HepG2 (cell line): ENCODE data around the gene IRX3. TPM values are rescaled to one million over a fixed set of nuclear protein-coding genes. Genes with fewer than 3 reads are reported as not detected.

Source experiments
- DMAP1 ChIP-seq: IDR thresholded peaks from 2 replicates; pipeline ENCODE4 v1.6.1; 2016
- DR1 ChIP-seq: sonication (generic); formaldehyde crosslinking; IDR thresholded peaks from 2 replicates; pipeline ENCODE4 v1.8.0; 2021; ENCODE audit warnings: mild to moderate bottlenecking, missing genetic modification reagents, inconsistent platforms
- EP300 ChIP-seq, 3 experiments: sonication (generic) in 1 of 3; formaldehyde crosslinking in 1 of 3; IDR thresholded peaks; 2 replicates each; pipeline versions ENCODE4 v1.5.1 to v1.6.1; 2011 to 2020; ENCODE audit warnings: low read depth in 2 of 3, low read length in 2 of 3, borderline replicate concordance in 1 of 3, improper control_type of control experiment in 1 of 3, mild to moderate bottlenecking in 1 of 3, missing genetic modification reagents in 1 of 3, moderate library complexity in 1 of 3
- FOXK1 ChIP-seq: sonication (generic); formaldehyde crosslinking; IDR thresholded peaks from 2 replicates; pipeline ENCODE4 v1.4.0; 2020; ENCODE audit warnings: low read depth, missing genetic modification reagents, borderline replicate concordance
- FOXK2 ChIP-seq: fragments of 450-650 bp; IDR thresholded peaks from 2 replicates; pipeline ENCODE4 v1.6.1; 2016
- HNF4A ChIP-seq: sonication (generic); formaldehyde crosslinking; IDR thresholded peaks from 2 replicates; pipeline ENCODE4 v1.4.0; 2020; ENCODE audit warnings: missing genetic modification reagents
- KDM6A ChIP-seq: IDR thresholded peaks from 2 replicates; pipeline ENCODE4 v1.6.1; 2016; ENCODE audit warnings: low read depth
- LCORL ChIP-seq, 2 experiments: fragments of 450-650 bp in 1 of 2; sonication (generic) in 1 of 2; formaldehyde crosslinking in 1 of 2; IDR thresholded peaks; 2 replicates each; pipeline versions ENCODE4 v1.5.0 to v1.6.1; 2017 to 2020; ENCODE audit warnings: antibody characterized with exemption in 1 of 2, missing genetic modification reagents in 1 of 2
- NR2F6 ChIP-seq, 2 experiments: IDR thresholded peaks; 2 replicates each; pipeline ENCODE4 v1.6.1; 2016; ENCODE audit warnings: antibody characterized with exemption in 1 of 2, mild to moderate bottlenecking in 1 of 2
- SKI ChIP-seq: fragments of 450-650 bp; IDR thresholded peaks from one replicate; pipeline ENCODE4 v1.6.1; 2018; ENCODE audit warnings: mild to moderate bottlenecking; ENCODE audit not compliant: partially characterized antibody
- SMARCE1 ChIP-seq: fragments of 450-650 bp; IDR thresholded peaks from 2 replicates; pipeline ENCODE4 v1.6.1; 2017; ENCODE audit warnings: borderline replicate concordance
- SOX5 ChIP-seq: IDR thresholded peaks from 2 replicates; pipeline ENCODE4 v1.6.1; 2016; ENCODE audit warnings: borderline replicate concordance
- TBX2 ChIP-seq: sonication (generic); formaldehyde crosslinking; IDR thresholded peaks from 2 replicates; pipeline ENCODE4 v1.5.0; 2020; ENCODE audit warnings: missing genetic modification reagents, mild to moderate bottlenecking, borderline replicate concordance
- TRIM22 ChIP-seq: fragments of 450-650 bp; IDR thresholded peaks from 2 replicates; pipeline ENCODE4 v1.6.1; 2017
- ZBTB25 ChIP-seq: IDR thresholded peaks from 2 replicates; pipeline ENCODE4 v1.6.1; 2018; ENCODE audit warnings: missing genetic modification reagents
- ZBTB43 ChIP-seq: sonication (generic); formaldehyde crosslinking; conservative IDR thresholded peaks from 2 replicates; pipeline ENCODE4 v1.4.0; 2020; ENCODE audit warnings: missing genetic modification reagents
- ZKSCAN8 ChIP-seq: IDR thresholded peaks from 2 replicates; pipeline ENCODE4 v1.6.1; 2016; ENCODE audit warnings: borderline replicate concordance, missing genetic modification reagents, missing compliant biosample characterization
- ZNF205 ChIP-seq: IDR thresholded peaks from 2 replicates; pipeline ENCODE4 v1.6.1; 2018; ENCODE audit warnings: missing biosample characterization, missing genetic modification reagents
- ZNF615 ChIP-seq: sonication (generic); formaldehyde crosslinking; IDR thresholded peaks from 2 replicates; pipeline ENCODE4 v1.5.0; 2020; ENCODE audit warnings: mild to moderate bottlenecking, missing genetic modification reagents, borderline replicate concordance
- ZNF670 ChIP-seq: sonication (generic); formaldehyde crosslinking; IDR thresholded peaks from 2 replicates; pipeline ENCODE4 v1.8.0; 2022; ENCODE audit warnings: mild to moderate bottlenecking, missing genetic modification reagents, borderline replicate concordance
- ZNF792 ChIP-seq: IDR thresholded peaks from 2 replicates; pipeline ENCODE4 v1.6.1; 2016
- polyA plus RNA-seq, 8 experiments: library from polyadenylated mRNA; depleted of rRNA in 3 of 8; stranded (reverse) in 7 of 8; unstranded in 1 of 8; fragments of >200 nt; fragmentation: Illumina TruSeq in 4 of 8; extraction: Trizol in 4 of 8; gene quantifications; 2 replicates each; pipeline versions ENCODE4 v1.2.1 to v1.2.3, GENCODE V29; 2011 to 2016; ENCODE audit warnings: low read depth in 4 of 8, missing spikeins in 1 of 8, mixed read lengths in 1 of 8; ENCODE audit not compliant: insufficient read depth in 1 of 8
- total RNA-seq, 5 experiments: library from RNA; depleted of rRNA; stranded (reverse); fragments of >200 nt; fragmentation: Illumina TruSeq; extraction: Trizol; gene quantifications; 2 replicates each; pipeline ENCODE4 v1.2.3, GENCODE V29; 2016; ENCODE audit warnings: low read depth in 1 of 5
- TF ChIP-seq, protein P1 (sequence below): sonication (generic); formaldehyde crosslinking; IDR thresholded peaks from 2 replicates; pipeline ENCODE4; 2020; ENCODE audit warnings: missing genetic modification reagents, mild to moderate bottlenecking, borderline replicate concordance
- TF ChIP-seq, protein P2 (sequence below): IDR thresholded peaks from 2 replicates; pipeline ENCODE4 v1.6.1; 2016

Gene IRX3
- total and polyA plus RNA-seq, 2 of the 13 experiments (the other 11 are each of a cell fraction or from before 2014, with no cell fraction given) = 9.2 to 16.4 TPM

GRCh38 chr16:54266363-54266955, 20.1 kb downstream of the IRX3 start (continued):
- TF ChIP-seq, protein P1, sequence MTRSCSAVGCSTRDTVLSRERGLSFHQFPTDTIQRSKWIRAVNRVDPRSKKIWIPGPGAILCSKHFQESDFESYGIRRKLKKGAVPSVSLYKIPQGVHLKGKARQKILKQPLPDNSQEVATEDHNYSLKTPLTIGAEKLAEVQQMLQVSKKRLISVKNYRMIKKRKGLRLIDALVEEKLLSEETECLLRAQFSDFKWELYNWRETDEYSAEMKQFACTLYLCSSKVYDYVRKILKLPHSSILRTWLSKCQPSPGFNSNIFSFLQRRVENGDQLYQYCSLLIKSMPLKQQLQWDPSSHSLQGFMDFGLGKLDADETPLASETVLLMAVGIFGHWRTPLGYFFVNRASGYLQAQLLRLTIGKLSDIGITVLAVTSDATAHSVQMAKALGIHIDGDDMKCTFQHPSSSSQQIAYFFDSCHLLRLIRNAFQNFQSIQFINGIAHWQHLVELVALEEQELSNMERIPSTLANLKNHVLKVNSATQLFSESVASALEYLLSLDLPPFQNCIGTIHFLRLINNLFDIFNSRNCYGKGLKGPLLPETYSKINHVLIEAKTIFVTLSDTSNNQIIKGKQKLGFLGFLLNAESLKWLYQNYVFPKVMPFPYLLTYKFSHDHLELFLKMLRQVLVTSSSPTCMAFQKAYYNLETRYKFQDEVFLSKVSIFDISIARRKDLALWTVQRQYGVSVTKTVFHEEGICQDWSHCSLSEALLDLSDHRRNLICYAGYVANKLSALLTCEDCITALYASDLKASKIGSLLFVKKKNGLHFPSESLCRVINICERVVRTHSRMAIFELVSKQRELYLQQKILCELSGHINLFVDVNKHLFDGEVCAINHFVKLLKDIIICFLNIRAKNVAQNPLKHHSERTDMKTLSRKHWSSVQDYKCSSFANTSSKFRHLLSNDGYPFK (CRISPR knock-in tag) = no peak
- TF ChIP-seq DR1 (no peak), ZNF205 (CRISPR knock-in tag) (0 out of 2 replicates have a peak, but pooled peaks have one; percentile 25), KDM6A (CRISPR knock-in tag) (peak; percentile 39; the same call in 1 of the 2 replicates), LCORL (IDR thresholded peaks at IDR 0.05) (0 out of 2 replicates have a peak, but pooled peaks have one; percentile 36), LCORL (CRISPR knock-in tag; IDR thresholded peaks at IDR 0.05) (peak; percentile 88; the same call in 1 of the 2 replicates), FOXK1 (peak; percentile 83), SMARCE1 (no peak), EP300 (IDR thresholded peaks at IDR 0.05; ENCODE audit: low read depth in 2 of 2, low read length in 2 of 2) (peak; percentile 73 to 84; a peak in 3 of 4 replicates), EP300 (CRISPR knock-in tag; IDR thresholded peaks at IDR 0.05; ENCODE audit: borderline replicate concordance) (no peak; the same call in 1 of the 2 replicates), ZNF670 (CRISPR knock-in tag) (peak; percentile 90), SOX5 (CRISPR knock-in tag) (peak; percentile 81; the same call in 1 of the 2 replicates), TRIM22 (no peak), TBX2 (CRISPR knock-in tag) (peak; percentile 86), SKI (peak; percentile 73), NR2F6 (IDR thresholded peaks at IDR 0.05) (peak; percentile 73), NR2F6 (CRISPR knock-in tag; IDR thresholded peaks at IDR 0.05) (peak; percentile 61; the same call in 1 of the 2 replicates), ZNF615 (CRISPR knock-in tag) (no peak), ZKSCAN8 (CRISPR knock-in tag) (peak; percentile 80; the same call in 1 of the 2 replicates), ZBTB25 (CRISPR knock-in tag) (peak; percentile 70), HNF4A (CRISPR knock-in tag) (peak; percentile 83), DMAP1 (CRISPR knock-in tag) (0 out of 2 replicates have a peak, but pooled peaks have one; percentile 25), ZBTB43 (CRISPR knock-in tag) (peak; percentile 99), FOXK2 (0 out of 2 replicates have a peak, but pooled peaks have one; percentile 56), ZNF792 (peak; percentile 57; the same call in 1 of the 2 replicates)
- TF ChIP-seq, protein P2, sequence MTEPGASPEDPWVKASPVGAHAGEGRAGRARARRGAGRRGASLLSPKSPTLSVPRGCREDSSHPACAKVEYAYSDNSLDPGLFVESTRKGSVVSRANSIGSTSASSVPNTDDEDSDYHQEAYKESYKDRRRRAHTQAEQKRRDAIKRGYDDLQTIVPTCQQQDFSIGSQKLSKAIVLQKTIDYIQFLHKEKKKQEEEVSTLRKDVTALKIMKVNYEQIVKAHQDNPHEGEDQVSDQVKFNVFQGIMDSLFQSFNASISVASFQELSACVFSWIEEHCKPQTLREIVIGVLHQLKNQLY (CRISPR knock-in tag) = peak; percentile 63; the same call in 1 of the 2 replicates
